Cerebellar nuclear complex (tissue), 1 donor: Measurements from ENCODE around the gene SCAPER.

Experiments used
- DNase-seq, 2 experiments: peaks; one replicate each; lab custom pipeline; 2025; lab: John Stamatoyannopoulos, UW

SCAPER gene, protein sequence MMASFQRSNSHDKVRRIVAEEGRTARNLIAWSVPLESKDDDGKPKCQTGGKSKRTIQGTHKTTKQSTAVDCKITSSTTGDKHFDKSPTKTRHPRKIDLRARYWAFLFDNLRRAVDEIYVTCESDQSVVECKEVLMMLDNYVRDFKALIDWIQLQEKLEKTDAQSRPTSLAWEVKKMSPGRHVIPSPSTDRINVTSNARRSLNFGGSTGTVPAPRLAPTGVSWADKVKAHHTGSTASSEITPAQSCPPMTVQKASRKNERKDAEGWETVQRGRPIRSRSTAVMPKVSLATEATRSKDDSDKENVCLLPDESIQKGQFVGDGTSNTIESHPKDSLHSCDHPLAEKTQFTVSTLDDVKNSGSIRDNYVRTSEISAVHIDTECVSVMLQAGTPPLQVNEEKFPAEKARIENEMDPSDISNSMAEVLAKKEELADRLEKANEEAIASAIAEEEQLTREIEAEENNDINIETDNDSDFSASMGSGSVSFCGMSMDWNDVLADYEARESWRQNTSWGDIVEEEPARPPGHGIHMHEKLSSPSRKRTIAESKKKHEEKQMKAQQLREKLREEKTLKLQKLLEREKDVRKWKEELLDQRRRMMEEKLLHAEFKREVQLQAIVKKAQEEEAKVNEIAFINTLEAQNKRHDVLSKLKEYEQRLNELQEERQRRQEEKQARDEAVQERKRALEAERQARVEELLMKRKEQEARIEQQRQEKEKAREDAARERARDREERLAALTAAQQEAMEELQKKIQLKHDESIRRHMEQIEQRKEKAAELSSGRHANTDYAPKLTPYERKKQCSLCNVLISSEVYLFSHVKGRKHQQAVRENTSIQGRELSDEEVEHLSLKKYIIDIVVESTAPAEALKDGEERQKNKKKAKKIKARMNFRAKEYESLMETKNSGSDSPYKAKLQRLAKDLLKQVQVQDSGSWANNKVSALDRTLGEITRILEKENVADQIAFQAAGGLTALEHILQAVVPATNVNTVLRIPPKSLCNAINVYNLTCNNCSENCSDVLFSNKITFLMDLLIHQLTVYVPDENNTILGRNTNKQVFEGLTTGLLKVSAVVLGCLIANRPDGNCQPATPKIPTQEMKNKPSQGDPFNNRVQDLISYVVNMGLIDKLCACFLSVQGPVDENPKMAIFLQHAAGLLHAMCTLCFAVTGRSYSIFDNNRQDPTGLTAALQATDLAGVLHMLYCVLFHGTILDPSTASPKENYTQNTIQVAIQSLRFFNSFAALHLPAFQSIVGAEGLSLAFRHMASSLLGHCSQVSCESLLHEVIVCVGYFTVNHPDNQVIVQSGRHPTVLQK (N-terminal part only)

DNA sequence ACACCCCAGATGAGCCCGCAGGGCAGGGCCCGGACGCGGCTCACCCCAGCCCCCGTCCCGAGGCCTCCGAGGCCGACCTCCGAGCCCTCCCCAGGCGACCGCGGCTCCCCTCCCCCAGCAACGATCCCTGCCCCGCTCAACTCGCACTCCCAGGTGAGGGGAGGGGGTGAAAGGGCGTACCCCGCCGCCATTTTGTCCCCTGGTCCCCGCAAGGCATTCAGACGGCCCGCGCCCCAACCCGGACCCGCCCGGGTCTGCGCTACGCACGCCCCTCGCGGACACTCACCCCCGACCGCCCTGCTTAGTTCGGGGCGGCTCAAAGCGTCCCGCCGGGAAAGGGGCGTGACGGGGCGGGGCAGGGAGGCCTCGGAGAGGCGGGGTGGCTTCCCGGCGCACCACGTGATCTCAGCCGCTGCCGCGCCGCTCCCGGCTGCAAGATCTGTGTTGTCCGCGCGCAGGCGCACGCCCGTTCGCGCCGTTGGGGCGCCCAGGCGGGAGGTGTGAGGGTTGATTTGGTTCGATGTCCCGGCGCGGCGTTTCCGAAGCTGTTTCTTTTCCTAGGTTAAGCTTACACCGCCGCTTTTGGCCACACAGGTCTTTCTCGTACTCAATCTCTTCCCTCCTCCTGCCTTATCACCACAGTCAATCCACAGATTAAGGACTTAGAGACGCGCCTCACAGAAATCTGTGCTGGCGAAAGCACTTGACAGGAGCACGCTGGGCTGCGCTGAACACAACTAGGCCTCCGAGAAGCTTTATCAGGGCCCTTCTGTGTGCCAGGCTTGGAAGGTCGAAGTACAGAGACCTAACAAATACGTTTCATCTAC, at the start of gene SCAPER:
TSS of gene SCAPER (minus strand) at position 328 of the 827 bp plus-strand sequence. CDS start 21,523 bp downstream, outside the sequence.
- DNase-seq, result peak in 1 of 2 experiments; percentile 53

DNA sequence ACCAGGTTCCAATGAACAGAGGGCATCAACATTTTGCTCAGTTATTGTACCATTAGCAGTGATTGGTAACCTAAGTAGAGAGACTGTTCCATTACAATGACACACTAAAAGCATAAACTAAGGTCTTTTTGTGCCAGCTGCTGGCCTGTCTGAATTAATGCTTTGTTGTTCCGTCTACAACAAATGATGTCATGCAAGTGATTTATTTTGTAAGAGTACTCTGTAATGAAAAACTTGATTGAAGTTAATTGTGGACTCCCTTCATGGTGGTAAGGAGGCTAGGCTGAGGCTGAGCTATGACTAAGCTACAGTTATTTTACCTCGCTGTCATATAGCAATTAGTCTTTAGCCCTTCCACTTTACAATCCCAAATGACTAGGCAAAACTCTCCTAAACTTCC, 49.6 kb upstream of the SCAPER start:
- DNase-seq, result no peak

DNA sequence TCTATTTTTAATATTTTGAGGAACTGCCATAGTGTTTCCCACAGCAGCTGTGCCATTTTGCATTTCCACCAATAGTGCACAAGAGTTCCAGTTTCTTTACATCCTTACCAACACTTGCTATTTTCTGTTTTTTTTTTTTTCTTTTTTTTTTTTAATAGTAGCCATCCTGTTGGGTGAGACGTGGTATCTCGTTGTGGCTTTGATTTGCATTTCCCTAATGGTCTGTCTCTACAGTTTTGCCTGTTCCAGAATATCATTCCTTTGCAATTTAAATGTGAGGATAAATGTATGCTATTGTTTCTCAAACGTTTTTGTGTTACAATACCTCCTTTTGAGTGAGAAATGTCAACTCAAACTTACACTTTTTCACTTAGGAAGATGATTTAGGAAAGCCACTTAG, 48.8 kb upstream of the SCAPER start:
- no peak for DNase-seq

DNA sequence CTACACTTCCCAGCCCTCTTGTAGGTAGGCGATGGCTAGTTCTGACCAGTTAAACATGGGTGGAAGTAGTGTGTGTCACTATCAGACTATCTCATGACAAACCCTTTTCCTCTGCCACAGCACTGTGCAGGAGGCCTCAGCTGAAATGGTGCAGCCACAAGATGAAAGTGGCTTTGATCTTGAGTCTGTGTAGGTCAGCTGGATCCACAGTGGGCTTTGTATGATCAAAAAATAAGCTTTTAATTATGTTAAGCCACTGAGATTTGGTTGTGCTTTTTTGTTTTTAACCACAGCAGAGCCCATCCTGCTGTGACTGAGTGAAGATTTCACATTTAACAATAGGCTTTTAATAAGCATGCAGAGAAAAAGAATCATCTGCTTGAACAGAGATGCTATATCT, 46.1 kb upstream of the SCAPER start:
- no peak for DNase-seq

DNA sequence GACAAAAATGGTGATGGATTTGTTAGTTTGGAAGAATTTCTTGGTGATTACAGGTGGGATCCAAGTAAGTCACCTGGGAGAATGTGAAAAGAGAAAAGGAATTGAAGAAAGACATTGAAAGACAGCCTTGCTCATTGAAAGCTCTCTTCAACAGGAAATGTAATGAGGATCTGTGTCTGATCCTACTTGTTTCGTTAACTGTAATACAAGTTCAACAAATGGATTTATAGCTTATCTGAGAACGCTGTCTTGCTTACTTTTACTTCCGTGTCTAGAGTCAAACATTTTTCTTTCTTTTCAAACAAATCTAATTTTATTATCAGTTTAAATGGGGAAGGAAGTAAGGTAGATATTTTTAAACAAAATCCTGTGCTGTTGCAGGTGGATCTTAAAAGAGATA, 42.3 kb upstream of the SCAPER start:
- DNase-seq, result no peak

DNA sequence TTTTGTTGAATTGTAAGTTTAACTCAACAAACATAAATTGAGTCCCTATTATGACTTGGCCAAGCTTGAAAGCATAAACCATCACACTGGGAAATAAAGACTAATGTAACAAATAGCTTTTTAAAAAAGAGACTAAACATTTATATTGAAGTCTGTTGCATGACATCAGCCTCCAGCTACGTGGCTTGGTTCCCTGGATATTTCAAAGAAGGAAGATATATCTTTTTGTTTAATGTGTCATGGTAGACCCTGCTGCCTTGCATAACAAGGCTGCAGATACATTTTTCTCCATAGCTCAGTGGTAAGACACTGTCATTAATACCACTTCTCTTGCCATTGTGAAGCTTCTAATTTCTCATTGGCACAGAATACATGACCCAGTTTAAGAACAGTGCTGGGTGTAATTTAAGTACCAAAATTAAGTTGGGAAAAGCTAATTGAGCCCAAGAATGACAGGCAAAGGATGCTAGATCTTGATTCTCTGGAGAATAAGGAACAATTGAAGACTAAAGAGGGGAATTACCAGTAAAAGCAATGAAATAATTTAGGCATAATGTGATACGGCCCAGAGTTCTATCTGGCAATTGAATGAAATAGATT, 40.5 kb upstream of the SCAPER start:
- no peak for DNase-seq

DNA sequence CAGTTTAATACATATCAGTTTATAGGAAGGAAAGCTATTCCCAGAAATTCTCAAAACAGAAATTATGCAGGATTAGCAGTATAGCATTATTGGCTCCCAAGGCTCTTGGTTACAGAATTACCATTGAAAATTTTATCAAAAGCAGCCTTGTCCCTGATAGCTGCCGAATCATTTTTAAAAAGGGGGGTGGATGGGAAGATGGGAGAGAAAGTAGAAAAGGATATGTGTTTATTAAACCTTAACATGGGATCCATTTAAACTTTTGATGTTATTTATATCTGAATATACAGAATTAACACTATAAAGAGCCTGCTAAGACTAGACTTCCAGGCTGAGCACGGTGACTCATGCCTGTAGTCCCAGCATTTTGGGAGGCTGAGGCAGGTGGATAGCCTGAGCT, 37.2 kb upstream of the SCAPER start:
- no peak for DNase-seq

DNA sequence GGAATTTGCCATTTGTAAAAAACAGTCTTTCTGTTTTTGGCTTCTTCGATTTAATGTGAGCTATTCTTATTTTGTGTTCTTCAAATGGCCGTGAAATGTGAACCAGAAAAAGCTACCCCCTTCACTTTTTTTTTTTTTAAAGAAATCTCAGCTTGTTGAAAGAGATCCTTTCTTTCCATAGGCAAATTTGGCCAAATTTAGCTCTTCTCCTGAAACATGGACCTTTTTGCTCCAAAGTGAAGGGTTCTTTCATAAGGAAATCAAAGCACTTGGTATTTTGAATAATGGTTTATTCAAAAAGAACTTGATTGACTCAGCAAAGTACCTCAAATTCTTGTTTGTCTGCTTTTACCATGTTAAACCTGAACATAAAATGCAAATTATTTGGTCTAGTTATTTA, 36.5 kb upstream of the SCAPER start:
- DNase-seq, result no peak

DNA sequence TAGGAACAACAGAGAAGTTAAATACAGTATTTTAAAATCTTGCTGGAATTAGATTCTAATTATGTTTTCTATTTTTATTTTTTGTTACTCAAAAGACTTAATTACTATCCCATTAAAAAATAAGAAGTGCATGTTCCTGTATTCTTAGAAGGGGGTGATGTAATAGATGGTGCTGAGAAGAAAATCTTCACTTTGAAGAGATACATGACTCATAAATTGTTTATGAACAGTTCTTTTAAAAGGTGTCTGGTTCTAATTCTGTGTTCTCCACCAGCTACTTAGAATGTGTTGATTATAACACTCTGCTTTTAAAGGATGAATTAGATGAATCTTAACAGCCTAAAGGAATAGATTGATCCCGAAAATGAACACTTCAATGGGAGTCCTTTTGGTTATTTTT, 34.6 kb upstream of the SCAPER start:
- no peak for DNase-seq

DNA sequence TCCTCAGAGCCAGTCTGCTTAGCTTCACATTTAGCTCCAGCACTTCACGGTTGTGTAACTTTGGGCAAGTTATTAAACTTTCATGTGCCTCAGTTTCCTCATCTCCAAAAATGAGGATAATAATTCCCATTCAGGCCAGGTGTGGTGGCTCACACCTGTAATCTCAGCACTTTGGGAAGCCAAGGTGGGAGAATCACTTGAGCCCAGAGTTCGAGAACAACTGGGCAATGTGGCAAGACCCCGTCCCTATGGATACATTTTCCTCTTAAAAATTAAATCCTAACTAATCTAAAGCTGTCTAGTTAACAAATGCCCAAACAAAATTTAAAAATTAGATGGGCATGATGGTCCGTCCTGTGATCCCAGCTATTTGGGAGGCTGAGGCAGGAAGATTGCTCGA, 33.6 kb upstream of the SCAPER start:
- DNase-seq, result no peak

DNA sequence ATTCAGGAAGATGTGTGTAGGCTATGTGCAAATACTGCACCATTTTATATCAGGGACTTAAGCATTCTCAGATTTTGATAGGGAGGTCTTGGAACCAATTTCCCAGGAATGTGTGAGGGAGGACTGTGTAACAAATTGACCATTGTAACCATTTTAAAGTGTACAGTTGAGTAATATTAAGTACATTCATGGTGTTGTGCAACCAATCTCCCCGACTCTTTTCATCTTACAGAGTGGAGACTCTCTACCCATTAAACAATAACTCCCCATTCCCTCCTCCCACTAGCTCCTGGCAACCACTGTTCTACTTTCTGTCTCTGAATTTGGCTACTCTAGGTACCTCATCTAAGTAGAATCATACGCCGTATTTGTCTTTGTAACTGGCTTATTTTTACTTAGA, 31.5 kb upstream of the SCAPER start:
- no peak for DNase-seq

DNA sequence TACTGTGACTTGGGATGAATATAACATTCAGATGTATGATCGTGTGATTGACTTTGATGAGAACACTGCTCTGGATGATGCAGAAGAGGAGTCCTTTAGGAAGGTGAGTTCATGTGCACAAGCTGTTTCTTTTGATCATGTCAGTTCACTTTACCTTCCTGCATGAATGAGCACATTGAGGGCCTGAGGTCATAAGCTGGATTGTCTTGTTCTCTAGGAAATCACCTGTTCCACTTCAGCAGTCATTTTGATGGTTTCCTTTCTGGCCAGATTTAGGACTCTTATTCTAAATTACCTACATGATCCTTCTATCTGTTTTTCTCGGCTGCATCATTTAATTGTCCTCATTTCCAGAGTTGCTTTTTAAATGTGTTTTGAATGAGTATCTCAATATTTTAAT, 30.5 kb upstream of the SCAPER start:
- no peak for DNase-seq

DNA sequence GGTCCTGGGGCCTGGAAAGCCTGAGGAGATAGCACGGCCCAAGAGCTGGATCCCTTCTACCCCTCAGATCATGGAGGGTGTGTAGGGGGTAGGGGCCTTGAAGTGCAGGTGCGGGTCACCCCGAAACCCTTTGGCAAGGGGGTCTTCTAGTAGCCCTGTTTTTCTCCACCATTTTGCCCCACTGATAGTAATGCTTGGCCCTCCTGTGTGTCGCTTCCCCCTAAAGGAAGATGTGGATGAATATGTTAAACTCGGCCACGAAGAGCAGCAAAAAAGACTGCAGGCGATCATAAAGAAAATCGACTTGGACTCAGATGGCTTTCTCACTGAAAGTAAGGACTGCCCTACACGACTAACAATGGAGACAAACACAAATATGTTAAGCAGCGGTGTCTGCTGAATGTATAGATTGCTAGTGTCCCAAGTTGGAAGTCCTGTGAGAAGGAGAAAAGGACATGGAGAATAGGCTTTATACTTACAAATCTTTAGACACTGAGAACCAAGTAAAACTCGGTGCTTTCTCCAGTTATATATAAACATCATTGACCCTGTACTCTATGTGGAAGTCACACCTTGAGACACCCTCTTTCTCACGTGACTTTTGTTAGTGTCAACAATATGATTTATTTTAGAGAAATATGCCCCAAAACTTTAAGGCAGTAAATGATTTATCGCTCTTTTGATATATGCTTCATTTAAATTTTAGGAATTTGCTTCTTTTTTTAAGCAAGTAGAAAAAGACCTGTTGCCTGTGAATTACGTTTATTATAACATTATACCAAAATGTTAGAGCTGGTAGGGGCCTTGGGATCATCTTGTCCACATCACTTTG, 27.2 kb upstream of the SCAPER start:
- DNase-seq, result no peak

DNA sequence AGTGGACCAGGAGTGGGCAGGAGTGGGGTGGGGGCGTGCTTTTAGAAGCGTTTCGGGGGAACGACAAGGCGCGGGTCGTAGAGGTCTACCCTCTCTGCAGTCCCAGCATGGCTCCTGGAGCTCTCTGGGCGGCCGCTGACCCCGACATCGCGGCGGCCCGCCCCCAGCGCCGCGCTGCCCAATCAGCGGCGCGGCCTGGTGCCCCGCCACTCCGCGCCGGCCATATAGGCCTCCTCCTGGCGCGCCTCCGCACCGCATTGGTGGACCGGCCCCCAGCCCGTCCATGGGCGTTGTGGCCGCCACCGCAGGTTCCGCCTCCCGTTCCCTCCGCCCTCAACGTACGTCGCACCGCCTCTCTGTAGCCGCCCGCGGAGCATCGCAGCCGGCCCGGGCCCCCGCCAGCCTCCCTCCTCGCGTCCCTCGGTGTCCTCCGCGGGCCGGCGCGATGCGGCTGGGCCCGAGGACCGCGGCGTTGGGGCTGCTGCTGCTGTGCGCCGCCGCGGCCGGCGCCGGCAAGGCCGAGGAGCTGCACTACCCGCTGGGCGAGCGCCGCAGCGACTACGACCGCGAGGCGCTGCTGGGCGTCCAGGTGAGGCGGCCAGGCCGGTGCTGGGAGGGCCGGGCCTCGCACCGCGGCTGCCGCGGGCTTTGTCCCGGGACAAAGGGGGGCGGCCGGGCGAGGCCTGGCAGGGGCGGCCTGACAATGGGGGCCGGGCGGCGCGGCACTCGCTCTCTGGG, 26.4 kb upstream of the SCAPER start, which contains the start of gene RCN2:
TSS of gene RCN2 (plus strand) at position 353 of the 738 bp plus-strand sequence. CDS start at position 446, 93 bp downstream.
- peak; percentile 58 to 69 for DNase-seq

DNA sequence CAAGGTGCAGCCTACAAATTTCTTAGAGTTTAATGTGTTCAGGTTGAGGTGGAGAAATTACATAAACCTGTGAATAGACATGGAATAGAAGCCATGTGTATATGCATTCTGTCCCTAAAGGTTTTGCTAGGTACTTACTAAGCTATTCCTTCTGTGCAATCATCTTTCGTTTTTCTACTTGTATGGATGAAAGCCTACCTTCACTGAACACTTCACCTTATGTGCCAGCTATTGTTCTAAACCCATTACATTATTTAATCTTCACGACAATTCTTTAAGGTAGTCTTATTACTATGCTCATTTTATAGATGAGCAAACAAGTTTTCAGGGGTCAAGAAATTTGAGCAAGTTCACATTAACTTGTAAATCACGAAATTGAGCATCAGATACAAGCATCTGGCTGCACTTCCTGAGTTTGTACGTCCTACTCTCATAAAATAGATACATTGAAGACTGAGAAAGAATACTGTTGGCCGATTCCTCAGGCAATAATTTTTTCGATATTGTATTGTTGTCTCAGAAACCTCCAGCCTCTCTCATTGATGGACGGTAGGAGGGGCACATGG, 25.8 kb upstream of the SCAPER start:
- DNase-seq, result no peak

DNA sequence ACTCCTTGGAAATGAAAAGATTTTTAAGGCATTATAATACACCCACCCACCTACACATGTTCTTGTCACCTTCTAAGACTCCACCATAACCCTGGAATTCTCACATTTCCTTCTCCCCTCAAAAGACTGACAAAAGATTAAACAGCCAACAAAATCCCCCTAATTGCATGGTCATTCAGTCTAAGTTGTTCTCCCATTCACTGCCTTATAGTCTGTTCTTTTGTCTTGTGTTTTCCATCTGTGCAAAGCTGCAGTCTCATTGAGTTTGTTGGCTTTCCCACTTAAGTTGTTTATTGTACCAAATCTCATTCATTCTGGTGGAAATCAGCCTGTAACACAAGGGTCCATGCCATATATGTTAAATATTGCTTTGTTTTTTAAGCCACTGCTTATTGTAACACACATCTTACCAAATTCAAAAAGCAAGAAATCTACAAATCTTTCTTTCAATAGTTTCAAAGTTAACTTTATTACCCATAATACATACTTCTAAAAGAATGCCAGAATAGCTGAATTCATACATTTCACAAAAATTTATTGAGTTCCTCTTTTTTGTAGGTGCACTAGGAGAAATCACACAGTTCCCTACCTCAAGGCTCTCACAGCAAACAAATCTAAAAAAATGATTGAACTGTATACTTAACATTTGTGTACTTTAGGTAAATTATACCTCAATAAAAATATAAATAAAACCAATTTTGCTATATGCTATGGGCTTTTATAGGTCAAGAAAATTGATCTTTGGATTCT, 24.0 kb upstream of the SCAPER start:
- no peak for DNase-seq

DNA sequence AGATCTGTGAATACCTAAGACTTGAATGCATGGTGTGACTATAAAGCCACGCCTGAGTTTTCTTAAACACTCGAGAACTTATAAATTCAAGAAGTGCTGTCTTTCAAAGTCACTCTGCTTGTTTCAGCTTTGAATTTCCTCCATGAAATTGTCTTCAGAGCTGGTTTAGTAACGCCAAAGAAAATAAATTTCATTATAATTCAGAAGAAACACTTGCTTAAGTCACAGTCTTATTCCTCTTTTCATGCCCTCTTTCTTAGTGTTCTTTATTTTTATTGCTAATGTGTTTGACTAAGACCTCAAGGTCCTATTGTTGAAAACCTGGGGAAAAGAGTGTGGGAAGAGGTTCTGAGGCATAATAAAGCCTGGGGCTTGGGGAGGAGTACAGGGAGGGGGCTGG, 23.1 kb upstream of the SCAPER start:
- DNase-seq, result no peak

DNA sequence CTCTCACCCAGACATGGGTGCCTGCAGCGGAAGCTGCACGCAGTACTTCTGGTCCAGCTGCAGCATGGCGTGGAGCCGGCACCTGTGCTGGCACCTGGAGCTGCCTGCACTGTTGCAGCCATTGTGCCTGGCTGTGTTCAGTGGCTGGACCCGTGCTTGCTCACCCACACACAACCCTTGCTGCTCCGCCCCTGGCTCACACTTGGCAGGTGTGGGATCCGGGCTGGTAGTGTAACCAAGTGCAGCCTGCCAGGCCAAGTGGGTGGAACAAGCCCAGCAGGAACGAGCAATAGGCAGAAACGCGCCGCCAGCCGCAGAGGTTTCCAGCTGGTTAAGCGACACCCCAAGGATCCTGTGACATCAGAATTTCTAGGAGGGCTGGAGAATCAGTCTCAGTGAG, 11.2 kb upstream of the SCAPER start:
- no peak for DNase-seq
